Activated T-helper 17 cell treated with anti-CD3 and anti-CD28 coated beads, Interleukin-2, amount 50 U/mL, for 72 hours (primary cell): ENCODE results near the gene CISH. TPM values are rescaled to one million over a fixed set of nuclear protein-coding genes. Genes with fewer than 3 reads are reported as not detected.

Experiments
- ATAC-seq: fragments of 150-1000 bp; cut with Tn5 transposase; replicated peaks from 2 replicates; pipeline ENCODE4 v1.10.0; 2021; ENCODE audit warnings: mild to moderate bottlenecking, moderate library complexity
- H3K27ac Mint-ChIP-seq: one replicate; pipeline ENCODE4 v1.8.0; 2022; ENCODE audit warnings: mixed read lengths
- H3K27me3 Mint-ChIP-seq: one replicate; pipeline ENCODE4 v1.8.0; 2022; ENCODE audit warnings: mixed read lengths
- H3K36me3 Mint-ChIP-seq: one replicate; pipeline ENCODE4 v1.8.0; 2022; ENCODE audit warnings: low read depth, mild to moderate bottlenecking, mixed read lengths
- H3K4me1 Mint-ChIP-seq: one replicate; pipeline ENCODE4 v1.8.0; 2022; ENCODE audit warnings: mixed read lengths
- H3K4me3 Mint-ChIP-seq: one replicate; pipeline ENCODE4 v1.8.0; 2022; ENCODE audit warnings: mild to moderate bottlenecking, mixed read lengths
- H3K9me3 Mint-ChIP-seq: one replicate; pipeline ENCODE4 v1.8.0; 2022; ENCODE audit warnings: mixed read lengths
- total RNA-seq, 2 donors: library from RNA; stranded (reverse); gene quantifications; one replicate each; pipeline ENCODE4 v1.2.3, GENCODE V29; 2022

The CISH gene
- total RNA-seq, 2 donors from 2014 or later = 204 to 327 TPM

DNA sequence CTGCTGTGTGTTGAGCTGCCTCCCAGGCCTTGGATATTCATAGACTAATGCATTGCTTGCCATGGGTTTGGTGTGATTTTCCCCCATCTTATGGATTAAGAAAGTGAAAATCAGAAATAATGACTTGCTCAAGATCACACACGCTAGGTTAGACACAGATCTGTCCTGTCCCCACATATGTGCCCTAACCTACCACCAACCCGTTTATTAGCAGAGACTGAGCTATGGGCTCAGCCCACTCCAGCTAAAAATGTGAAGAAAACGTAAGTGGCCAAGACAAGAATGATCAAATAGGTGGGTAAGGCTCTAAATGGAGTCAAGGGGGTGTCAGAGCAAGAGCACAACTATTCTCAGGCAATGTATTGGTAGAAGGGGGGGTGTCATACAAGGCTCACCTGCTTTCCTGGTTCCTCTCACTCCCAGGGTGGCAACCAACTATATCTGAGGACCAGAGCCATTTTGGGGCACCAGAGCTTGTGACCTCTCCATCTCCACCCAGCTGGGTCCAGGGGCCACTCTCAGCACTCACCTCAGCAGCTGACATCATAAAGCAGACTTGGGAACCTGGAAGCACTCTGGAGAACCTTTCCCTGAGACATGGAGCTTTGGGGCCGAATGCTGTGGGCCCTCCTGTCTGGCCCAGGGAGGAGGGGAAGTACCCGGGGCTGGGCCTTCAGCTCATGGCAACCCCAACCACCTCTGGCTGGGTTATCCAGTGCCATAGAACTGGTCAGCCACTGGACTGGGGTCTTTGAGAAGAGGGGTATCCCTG lies 40.9 kb downstream of the CISH start:
- Mint-ChIP-seq H3K27me3 (no peaks in the 10 kb centered on the region), H3K4me1 (peaks cover 38% of the 10 kb centered on the region), H3K9me3 (no peaks in the 10 kb centered on the region), H3K36me3 (peaks cover 77% of the 10 kb centered on the region), H3K4me3 (peak overlapping the region; percentile 93), H3K27ac (peak overlapping the region; percentile 94)
- ATAC-seq = no peak

DNA sequence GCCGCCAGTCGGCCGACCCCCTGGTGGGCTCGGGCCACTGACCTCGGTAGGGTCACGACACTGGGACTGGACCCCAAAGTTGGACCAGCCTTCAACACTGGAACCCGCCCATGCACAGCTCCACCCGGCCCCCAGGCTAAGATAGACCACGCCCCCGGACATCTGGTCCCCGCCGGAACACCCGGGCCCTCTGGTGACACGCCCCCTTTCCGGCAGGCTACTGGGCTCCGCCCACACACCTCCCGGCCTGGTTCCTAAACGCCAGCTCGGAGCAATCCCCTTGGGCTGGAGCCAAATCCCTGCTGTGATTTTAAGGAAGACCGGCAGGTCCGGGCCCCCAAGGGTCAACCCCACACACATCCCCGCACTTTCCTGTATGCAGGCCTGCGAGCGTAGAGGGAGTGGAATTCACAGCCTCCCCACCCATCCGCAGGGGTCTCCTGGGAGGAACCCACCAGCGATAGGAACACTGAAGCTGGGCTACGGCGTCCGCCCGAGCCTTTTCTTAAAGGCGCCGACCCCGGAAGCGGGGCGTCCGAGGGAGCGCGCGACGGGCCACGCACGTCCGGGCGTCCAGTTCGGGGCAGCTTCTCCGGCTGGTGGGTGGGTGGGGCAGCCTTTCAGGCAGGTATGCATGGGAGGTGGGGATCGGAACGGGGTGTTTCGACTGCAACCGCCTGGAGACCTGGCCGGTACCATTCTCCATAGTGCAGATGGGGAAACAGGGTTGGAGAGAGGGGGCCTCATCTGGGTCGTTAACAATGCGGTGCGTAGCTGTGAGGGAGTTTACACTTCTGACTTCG lies 42.4 kb downstream of the CISH start, which contains the start of gene HEMK1:
TSS of gene HEMK1 (plus strand) at position 576 of the 803 bp plus-strand sequence. CDS start 1,583 bp downstream, outside the sequence.
- Mint-ChIP-seq H3K27ac (peak within 1 kb of the TSS; percentile 94), H3K36me3 (peaks cover 63% of the 10 kb centered on the region), H3K4me1 (peaks cover 35% of the 10 kb centered on the region), H3K27me3 (no peaks in the 10 kb centered on the region), H3K4me3 (peak within 1 kb of the TSS; percentile 93), H3K9me3 (no peaks in the 10 kb centered on the region)
- peak; percentile 31 for ATAC-seq

DNA sequence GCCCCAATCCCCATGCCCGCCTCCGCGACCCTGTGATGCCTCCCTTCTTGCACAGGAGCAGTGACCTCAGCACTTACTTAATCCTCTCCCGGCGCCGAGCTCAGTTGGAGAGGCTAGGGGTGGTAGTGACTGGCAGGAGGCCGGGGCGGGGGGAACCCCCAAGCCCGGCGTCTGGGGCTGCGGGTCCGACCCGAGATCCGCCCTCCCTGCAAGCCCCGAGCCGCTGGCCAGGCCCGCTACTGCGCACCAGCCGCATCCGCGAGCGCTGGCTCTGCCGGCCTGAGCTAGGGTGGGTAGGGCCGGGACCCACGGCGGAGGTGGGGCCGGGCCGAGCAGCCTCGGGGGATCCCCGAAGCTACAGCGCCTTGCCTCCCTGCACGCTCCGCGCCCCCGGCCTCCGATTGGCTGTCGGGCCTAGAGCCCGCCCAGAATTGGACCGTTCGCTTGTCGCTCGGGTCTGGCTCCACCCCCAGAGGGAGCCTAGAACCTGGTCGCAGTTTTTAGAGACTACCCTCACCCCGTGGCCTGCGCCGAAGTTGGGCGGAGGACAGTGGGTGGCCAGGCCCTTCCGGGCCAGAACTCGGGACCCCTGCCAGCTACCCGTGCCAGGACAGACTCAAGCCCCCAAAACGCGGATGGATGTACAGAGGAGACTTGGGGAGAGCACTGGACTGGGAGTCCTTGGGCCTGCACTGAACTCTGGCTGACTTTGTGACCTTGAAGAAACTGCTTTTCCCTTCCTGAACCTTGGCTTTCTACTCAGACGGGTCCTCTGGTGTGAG lies 44.0 kb downstream of the CISH start, which contains the start of gene C3orf18:
TSS of gene C3orf18 (minus strand) at position 362 of the 782 bp plus-strand sequence. CDS start 2,048 bp downstream, outside the sequence.
- Mint-ChIP-seq H3K4me1 (peaks cover 27% of the 10 kb centered on the region), H3K9me3 (no peaks in the 10 kb centered on the region), H3K36me3 (peaks cover 47% of the 10 kb centered on the region), H3K27ac (peak within 1 kb of the TSS; percentile 92), H3K4me3 (peak within 1 kb of the TSS; percentile 93), H3K27me3 (no peaks in the 10 kb centered on the region)
- peak; percentile 83 for ATAC-seq

DNA sequence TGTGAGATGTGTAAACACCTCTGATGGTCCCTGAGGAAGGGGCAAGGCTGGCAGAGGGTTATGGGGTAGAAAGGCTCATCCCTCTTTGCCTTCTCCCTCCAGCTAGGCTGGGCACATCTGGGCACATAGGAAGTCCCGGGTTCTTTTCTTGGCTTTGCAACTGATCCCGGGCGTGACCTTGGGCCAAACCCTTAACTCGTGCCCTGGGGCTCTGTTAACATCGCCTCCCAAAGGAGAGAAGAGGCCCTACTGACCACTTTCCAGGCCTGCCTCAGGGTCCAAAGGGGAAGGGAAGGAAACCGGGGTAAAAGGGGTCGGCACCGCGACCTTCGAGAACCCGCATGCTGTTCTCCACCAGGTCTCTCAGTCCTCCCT lies 44.6 kb downstream of the CISH start:
- no peak for ATAC-seq
- H3K36me3 Mint-ChIP-seq = peaks cover 42% of the 10 kb centered on the region
- H3K4me1 Mint-ChIP-seq = peaks cover 27% of the 10 kb centered on the region
- H3K9me3 Mint-ChIP-seq = no peaks in the 10 kb centered on the region
- H3K27me3 Mint-ChIP-seq = no peaks in the 10 kb centered on the region
- H3K27ac Mint-ChIP-seq = peak overlapping the region; percentile 78
- peak overlapping the region; percentile 93 for H3K4me3 Mint-ChIP-seq

DNA sequence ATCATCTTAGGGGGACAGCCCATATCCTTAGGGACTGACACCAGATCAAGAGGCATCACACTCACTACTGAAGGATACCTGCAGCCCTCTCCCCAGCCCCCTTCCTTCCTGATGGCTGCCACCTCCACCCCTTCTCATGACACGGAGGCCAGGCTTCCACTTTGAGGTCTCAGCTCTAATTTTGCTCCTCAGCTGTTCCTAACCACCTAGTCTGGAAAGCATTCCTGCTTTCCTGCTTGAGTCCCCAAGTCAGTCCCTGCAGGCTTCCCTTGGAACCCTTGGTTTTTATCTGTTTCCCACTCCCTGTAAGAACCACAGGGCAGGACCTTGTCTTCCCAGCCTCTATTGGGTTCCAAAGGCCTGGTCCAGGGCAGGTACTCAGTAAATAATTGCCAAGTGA lies 47.3 kb downstream of the CISH start:
- Mint-ChIP-seq H3K27me3 (no peaks in the 10 kb centered on the region), H3K27ac (peak overlapping the region; percentile 69), H3K4me1 (peaks cover 14% of the 10 kb centered on the region), H3K9me3 (no peaks in the 10 kb centered on the region), H3K36me3 (peaks cover 18% of the 10 kb centered on the region), H3K4me3 (peak overlapping the region; percentile 5)
- ATAC-seq = no peak

DNA sequence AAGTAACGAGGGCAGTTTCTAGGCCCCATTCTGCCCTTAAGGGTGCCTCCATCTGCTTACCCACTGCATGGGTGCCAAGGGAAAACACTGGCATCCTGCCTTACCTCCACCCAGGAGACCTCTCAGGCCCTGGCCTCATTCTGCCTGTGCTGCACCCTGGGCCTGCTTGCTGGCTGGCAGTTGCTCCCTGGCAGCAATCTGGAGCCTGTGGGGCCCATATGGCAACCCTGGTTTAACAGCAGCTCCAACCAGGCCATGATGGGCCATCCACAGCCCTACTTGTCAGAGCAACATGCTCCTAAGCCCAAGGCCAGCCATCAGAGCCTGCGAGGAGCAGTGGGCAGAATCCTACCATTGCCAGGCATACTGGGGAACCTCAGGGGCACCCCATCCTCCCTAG lies 47.7 kb downstream of the CISH start:
- Mint-ChIP-seq H3K27me3 (no peaks in the 10 kb centered on the region), H3K36me3 (peaks cover 17% of the 10 kb centered on the region), H3K9me3 (no peaks in the 10 kb centered on the region), H3K4me3 (no peak overlapping the region), H3K27ac (no peak overlapping the region), H3K4me1 (peaks cover 14% of the 10 kb centered on the region)
- ATAC-seq = no peak

DNA sequence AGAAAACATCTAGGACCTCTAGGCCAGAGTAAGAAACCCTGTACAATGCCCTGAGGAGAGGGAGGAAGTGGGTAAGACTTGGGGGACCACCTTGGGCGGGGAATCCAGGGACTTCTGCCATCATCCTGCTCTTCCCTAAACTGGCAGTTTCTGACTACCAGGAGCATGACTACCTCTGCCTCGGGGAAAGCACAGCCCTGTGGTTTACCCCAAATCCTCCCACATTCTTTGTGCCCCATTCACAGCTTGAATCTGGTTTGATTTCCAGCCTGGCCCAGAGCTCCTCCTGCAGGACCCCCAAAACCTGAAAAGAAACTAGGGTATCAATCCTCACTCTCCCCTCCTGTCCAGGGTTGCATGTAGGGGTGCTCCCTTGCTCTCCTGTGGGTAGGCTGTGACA lies 48.7 kb downstream of the CISH start:
- Mint-ChIP-seq H3K36me3 (peaks cover 11% of the 10 kb centered on the region), H3K4me3 (no peak overlapping the region), H3K9me3 (no peaks in the 10 kb centered on the region), H3K27ac (peak overlapping the region; percentile 38), H3K27me3 (no peaks in the 10 kb centered on the region), H3K4me1 (peaks cover 14% of the 10 kb centered on the region)
- no peak for ATAC-seq

DNA sequence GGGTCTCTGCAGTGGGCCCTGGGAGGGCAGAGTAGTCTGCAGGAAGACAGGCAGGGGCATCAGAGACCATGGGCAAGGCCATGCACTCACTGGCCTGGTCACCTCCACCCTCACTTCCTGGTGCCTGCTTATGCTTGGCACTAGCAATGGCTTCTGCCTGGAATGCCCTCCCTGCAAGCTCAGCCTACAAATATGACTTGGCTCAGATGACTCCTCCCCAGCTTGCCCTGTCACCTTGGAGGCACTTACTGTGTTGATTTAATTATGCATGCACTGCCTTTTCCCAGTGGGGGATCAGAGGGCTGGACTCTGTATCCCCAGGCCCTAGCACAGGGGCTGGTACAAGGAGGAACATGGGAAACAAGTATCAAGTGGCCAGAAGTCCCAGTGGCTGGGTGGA lies 51.9 kb downstream of the CISH start:
- Mint-ChIP-seq H3K36me3 (peaks cover 7% of the 10 kb centered on the region), H3K9me3 (no peaks in the 10 kb centered on the region)
- ATAC-seq = peak; percentile 9

DNA sequence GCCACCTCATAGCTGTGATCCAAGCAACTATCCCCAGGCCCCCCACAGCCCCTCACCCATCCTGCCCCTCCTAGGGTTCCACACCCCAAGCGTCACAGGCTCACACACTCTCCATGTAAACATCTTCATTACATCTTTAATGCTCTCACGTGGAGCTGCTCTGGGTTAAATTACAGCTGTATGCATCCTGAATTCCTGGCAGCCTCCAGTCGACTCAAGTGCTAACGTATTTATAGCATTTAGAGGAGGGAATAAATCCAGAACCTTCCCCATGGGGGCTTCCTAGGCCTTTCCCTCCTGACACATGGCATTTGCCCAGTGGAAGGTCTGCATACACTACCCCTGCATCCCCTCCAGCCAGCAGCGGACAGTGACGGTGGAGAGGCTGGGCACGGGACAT lies 53.7 kb downstream of the CISH start:
- no peaks in the 10 kb centered on the region for H3K27me3 Mint-ChIP-seq
- H3K4me1 Mint-ChIP-seq = no peaks in the 10 kb centered on the region
- H3K9me3 Mint-ChIP-seq = no peaks in the 10 kb centered on the region
- peaks cover 7% of the 10 kb centered on the region for H3K36me3 Mint-ChIP-seq
- H3K4me3 Mint-ChIP-seq = no peak overlapping the region
- ATAC-seq = no peak
- peak overlapping the region; percentile 44 for H3K27ac Mint-ChIP-seq

More for the DNA sequence above, 51.9 kb downstream of the CISH start:
- no peaks in the 10 kb centered on the region for H3K27me3 Mint-ChIP-seq
- no peak overlapping the region for H3K27ac Mint-ChIP-seq
- peaks cover 5% of the 10 kb centered on the region for H3K4me1 Mint-ChIP-seq
- no peak overlapping the region for H3K4me3 Mint-ChIP-seq

DNA sequence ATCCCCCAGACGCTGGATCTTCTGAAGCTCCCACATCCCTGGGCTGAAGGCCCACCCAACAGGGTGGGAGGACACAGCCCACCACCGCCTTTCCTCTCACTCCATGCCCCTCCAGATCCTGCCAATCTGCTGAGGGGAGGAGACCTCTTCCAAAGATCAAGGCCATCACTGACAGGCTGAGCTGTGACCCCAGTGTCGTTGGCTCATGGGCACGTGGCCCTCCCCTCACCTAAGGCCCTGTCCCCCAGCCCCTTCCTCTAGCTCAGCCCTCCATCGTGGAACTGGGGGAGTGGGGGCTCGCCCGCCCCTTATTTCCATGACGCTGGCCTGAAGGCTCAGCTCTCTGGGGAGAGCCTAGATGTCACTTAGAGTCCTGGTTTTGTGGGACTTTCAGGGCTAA lies 54.5 kb downstream of the CISH start:
- no peak overlapping the region for H3K4me3 Mint-ChIP-seq
- no peaks in the 10 kb centered on the region for H3K9me3 Mint-ChIP-seq
- no peak overlapping the region for H3K27ac Mint-ChIP-seq
- no peak for ATAC-seq
- H3K4me1 Mint-ChIP-seq = no peaks in the 10 kb centered on the region
- H3K27me3 Mint-ChIP-seq = no peaks in the 10 kb centered on the region
- peaks cover 7% of the 10 kb centered on the region for H3K36me3 Mint-ChIP-seq

Other genes with a start within 250 kb of the CISH start
- gene CACNA2D2, start 108.1 kb downstream of the CISH start, total RNA-seq = 1 to 10 TPM in 1 of 2 donors, under 1 TPM in 1; 0.50 to 5.0 TPM
- gene C3orf18, start 44.0 kb downstream of the CISH start, total RNA-seq = 10 to 100 TPM; 17.3 to 50.8 TPM
- 10 to 100 TPM; 47.5 to 99.2 TPM for gene HEMK1, start 42.3 kb downstream of the CISH start, total RNA-seq
- 100 to 1,000 TPM in 1 of 2 donors, 10 to 100 TPM in 1; 99.8 to 131 TPM for gene MAPKAPK3, start 5.4 kb upstream of the CISH start, total RNA-seq
- gene DOCK3, start 63.2 kb upstream of the CISH start, total RNA-seq = 1 to 10 TPM; 3.8 to 7.8 TPM